ENCODE data around the gene GOLGA8S. TPM values are rescaled to one million over a fixed set of nuclear protein-coding genes. Genes with fewer than 3 reads are reported as not detected.
"Not testable (repeated sequence)": the region's sequence is repeated elsewhere in the genome, so short reads cannot be mapped to it uniquely, and the experiment has no call there.

The GOLGA8S gene
- total RNA-seq, 1 donor from 2014 or later = not detected

DNA sequence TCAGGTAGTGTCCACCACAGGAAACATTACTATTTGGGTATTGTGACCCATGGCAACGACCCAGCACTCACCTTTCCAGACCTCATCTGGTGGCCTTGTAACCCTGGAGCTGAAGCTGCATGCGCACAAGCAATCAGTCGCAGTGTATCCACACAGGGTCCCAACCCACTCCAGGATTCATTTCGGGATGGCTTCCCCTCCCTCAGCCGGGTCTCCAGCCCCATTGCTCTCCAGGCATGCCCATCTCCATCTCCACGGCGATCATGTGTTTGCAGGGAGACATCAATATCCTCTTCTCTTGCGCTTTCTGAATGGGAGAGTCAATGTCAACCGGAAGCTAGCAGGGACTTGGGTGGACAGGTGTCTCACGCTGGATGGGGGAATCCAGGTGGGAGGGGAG lies 57.3 kb downstream of the GOLGA8S start:
- H3K27ac ChIP-seq = no peak overlapping the region
- H3K27me3 Mint-ChIP-seq (ENCODE audit: insufficient read depth, low read depth) = peaks cover 7% of the 10 kb centered on the region
- no peaks in the 10 kb centered on the region for H3K4me1 ChIP-seq
- H3K9me3 ChIP-seq (ENCODE audit: low read depth) = no peaks in the 10 kb centered on the region
- no peak overlapping the region for H3K4me3 ChIP-seq
- no peaks in the 10 kb centered on the region for H3K4me1 Mint-ChIP-seq
- DNase-seq (ENCODE audit: low spot score) = no peak
- no peaks in the 10 kb centered on the region for H3K27me3 ChIP-seq
- H3K36me3 ChIP-seq = no peaks in the 10 kb centered on the region
- no peaks in the 10 kb centered on the region for H4K20me1 ChIP-seq (ENCODE audit: low read depth)
- no peak overlapping the region for H3K27ac Mint-ChIP-seq
- no peaks in the 10 kb centered on the region for H3K79me2 ChIP-seq (ENCODE audit: low read depth)
- H3K9ac ChIP-seq = no peak overlapping the region
- peaks cover 33% of the 10 kb centered on the region for H3K9me3 Mint-ChIP-seq
- H3F3A ChIP-seq (ENCODE audit: low read depth) = no peaks in the 10 kb centered on the region
- no peaks in the 10 kb centered on the region for H3K36me3 Mint-ChIP-seq
- H2AFZ ChIP-seq (replicated peaks) = no peak overlapping the region
- H3K4me2 ChIP-seq = no peak overlapping the region
- no peak overlapping the region for H3K4me3 Mint-ChIP-seq
- TF ChIP-seq, protein P1, sequence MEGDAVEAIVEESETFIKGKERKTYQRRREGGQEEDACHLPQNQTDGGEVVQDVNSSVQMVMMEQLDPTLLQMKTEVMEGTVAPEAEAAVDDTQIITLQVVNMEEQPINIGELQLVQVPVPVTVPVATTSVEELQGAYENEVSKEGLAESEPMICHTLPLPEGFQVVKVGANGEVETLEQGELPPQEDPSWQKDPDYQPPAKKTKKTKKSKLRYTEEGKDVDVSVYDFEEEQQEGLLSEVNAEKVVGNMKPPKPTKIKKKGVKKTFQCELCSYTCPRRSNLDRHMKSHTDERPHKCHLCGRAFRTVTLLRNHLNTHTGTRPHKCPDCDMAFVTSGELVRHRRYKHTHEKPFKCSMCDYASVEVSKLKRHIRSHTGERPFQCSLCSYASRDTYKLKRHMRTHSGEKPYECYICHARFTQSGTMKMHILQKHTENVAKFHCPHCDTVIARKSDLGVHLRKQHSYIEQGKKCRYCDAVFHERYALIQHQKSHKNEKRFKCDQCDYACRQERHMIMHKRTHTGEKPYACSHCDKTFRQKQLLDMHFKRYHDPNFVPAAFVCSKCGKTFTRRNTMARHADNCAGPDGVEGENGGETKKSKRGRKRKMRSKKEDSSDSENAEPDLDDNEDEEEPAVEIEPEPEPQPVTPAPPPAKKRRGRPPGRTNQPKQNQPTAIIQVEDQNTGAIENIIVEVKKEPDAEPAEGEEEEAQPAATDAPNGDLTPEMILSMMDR (IDR thresholded peaks at IDR 0.05) = no peak
- no peak for TF ChIP-seq EZH2 (IDR thresholded peaks at IDR 0.05)
- TF ChIP-seq EZH2phosphoT487 (IDR thresholded peaks at IDR 0.05) = no peak

DNA sequence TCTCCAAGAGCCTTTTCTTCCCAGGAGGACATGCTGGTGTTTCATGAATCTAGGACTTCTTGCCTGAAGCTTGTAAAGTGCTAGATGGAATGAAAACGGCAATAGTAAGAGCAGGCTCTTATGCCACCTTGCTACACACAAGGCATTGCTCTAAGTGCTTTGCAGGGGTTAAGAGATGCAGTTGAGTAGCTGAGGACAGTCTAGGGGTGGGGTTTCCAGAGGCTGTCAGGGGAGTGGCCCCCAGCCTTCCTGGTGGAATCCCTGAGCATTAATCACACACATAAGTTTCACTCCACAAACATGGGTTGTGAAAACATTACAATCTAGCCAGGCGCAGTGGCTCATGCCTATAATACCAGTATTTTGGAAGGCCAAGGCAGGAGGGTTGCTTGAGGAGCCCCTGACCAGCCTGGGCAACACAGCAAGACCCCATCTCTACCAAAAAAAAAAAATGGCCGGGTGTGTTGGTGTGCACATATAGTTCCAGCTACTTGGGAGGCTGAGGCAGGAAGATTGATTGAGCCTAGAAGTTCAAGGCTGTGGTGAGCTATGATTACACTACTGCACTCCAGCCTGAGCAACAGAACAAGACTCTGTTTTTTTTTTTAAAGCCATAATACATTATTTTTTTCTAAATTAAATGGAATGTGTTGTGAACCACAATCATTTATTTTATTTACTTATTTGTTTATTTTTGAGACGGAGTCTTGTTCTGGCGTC lies 58.5 kb downstream of the GOLGA8S start:
- H3K79me2 ChIP-seq (ENCODE audit: low read depth); H3K27me3 ChIP-seq; H3K4me3 Mint-ChIP-seq; H3K4me2 ChIP-seq; H3K9me3 ChIP-seq (ENCODE audit: low read depth); H2AFZ ChIP-seq (replicated peaks); H3K27ac ChIP-seq; H3K4me3 ChIP-seq; H3K4me1 ChIP-seq; H3K36me3 ChIP-seq; H3F3A ChIP-seq (ENCODE audit: low read depth); H4K20me1 ChIP-seq (ENCODE audit: low read depth); H3K27ac Mint-ChIP-seq; H3K27me3 Mint-ChIP-seq (ENCODE audit: insufficient read depth, low read depth); DNase-seq (ENCODE audit: low spot score); H3K9ac ChIP-seq; H3K36me3 Mint-ChIP-seq; H3K4me1 Mint-ChIP-seq: not testable (repeated sequence)
- peaks cover 27% of the 10 kb centered on the region for H3K9me3 Mint-ChIP-seq

Small RNAs within 50 kb of the gene (small RNA-seq; reads per million reads assigned to genes)
- not detected for gene RN7SL536P

Other genes starting within 250 kb of the GOLGA8S start
- not detected in 2 replicates for gene GOLGA6L1, start 217.9 kb upstream of the GOLGA8S start, total RNA-seq (ENCODE audit: low replicate concordance)
- gene GOLGA6L26, start 20.6 kb upstream of the GOLGA8S start, total RNA-seq (ENCODE audit: low replicate concordance) = not detected in 2 replicates
- not detected in 2 replicates for gene GOLGA6L2, start 92.5 kb downstream of the GOLGA8S start, total RNA-seq (ENCODE audit: low replicate concordance)
- gene MKRN3, start 210.9 kb downstream of the GOLGA8S start, total RNA-seq (ENCODE audit: low replicate concordance) = 0.37 TPM in 1 of 2 replicates, not detected in the other